ENCODE measurements around the gene KCNQ1OT1. TPM values are rescaled to one million over a fixed set of nuclear protein-coding genes. Genes with fewer than 3 reads are reported as not detected.

KCNQ1OT1 gene
- total and polyA plus RNA-seq, 4 donors: 0.08 to 5.4 (median 1.2) TPM

DNA sequence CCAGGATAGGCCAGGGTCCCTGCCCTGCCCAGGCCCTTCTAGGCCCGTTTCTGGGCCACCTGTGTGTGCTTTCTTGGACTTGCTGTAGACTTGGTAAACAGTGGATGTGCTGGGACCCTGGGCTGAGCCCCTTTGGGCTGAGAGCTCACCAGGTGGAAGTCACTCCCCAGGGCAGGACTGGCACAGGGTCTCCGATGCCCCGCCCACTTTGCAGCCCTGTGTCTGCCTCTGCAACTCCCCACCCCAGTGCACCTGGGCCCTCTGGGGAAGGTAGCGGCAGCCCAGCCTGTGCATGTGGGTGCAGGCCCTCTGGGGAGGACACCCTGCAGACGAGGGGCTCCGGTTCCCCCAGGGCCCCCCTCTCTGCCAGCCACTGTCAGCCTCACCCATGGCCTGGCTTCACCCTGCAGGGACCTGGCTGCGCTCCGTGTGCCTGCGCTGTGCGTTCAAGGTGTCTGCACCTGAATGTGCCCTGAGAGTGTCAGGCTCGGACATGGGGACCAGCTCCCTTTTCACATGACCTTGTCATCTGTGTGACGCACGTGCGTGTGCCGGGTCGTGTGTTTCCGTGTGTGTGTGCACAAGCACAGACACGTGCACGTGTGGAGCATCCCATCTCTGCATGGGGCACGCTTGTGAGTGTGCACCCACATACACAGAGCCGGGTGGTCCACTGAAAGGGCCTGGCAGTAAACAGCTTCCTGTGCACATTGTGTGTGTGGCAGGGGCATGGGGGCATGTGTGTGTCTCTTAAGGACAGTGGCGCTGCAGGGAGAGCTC, 118.5 kb downstream of the KCNQ1OT1 start:
- 95% methylated on average over 22 of the region's 22 CpGs for WGBS, 2 donors
- peak; percentile 46 to 60 for DNase-seq
- no peak for ATAC-seq (ENCODE audit: low FRiP score)
- H3K9me3 ChIP-seq (ENCODE audit: control insufficient read depth, low read length): no peaks in the 10 kb centered on the region
- intact Hi-C loops (cut with DNase I): no loop called here
- no peak overlapping the region for H3K4me3 ChIP-seq (ENCODE audit: low read length in 2 of 2)
- H3K36me3 ChIP-seq (ENCODE audit: control insufficient read depth in 1 of 2, insufficient read depth in 2 of 2, low read length in 1 of 2): no peaks in the 10 kb centered on the region
- H3K4me1 ChIP-seq (ENCODE audit: control insufficient read depth in 1 of 2, insufficient read depth in 2 of 2, low read length in 2 of 2): no peaks in the 10 kb centered on the region
- no peak overlapping the region for H3K27ac ChIP-seq (ENCODE audit: low read depth in 1 of 2, low read length in 2 of 2)
- no peaks in the 10 kb centered on the region for H3K27me3 ChIP-seq (ENCODE audit: control insufficient read depth in 1 of 2, insufficient read depth in 2 of 2, low read length in 1 of 2)

DNA sequence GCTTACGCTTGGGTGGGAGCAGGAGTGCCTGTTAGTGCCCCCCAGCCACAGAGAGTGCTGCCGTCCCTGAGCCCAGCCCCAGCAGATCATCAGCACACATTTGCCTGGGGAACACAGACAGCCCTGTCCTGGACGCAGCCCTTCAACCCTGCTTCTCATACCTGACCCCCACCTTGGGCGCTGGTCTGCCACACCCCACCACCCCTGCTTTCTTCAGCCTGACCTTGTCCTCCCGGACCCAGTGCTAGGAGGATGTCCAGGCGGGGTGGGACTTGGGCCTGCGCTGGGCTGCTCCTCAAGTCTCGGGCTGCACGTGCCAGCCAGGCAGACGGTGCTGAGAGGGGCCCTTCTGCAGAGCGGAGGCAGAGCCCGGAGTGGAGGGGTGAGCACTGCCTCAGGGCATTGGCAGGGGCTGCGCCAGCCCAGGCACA, 119.2 kb downstream of the KCNQ1OT1 start:
- intact Hi-C loops (cut with DNase I): no loop called here
- Histone ChIP-seq H3K27ac (ENCODE audit: low read depth in 1 of 2, low read length in 2 of 2) (no peak overlapping the region), H3K27me3 (ENCODE audit: control insufficient read depth in 1 of 2, insufficient read depth in 2 of 2, low read length in 1 of 2) (no peaks in the 10 kb centered on the region), H3K9me3 (ENCODE audit: control insufficient read depth, low read length) (no peaks in the 10 kb centered on the region), H3K36me3 (ENCODE audit: control insufficient read depth in 1 of 2, insufficient read depth in 2 of 2, low read length in 1 of 2) (no peaks in the 10 kb centered on the region), H3K4me3 (ENCODE audit: low read length in 2 of 2) (no peak overlapping the region), H3K4me1 (ENCODE audit: control insufficient read depth in 1 of 2, insufficient read depth in 2 of 2, low read length in 2 of 2) (no peaks in the 10 kb centered on the region)
- ATAC-seq (ENCODE audit: low FRiP score) (no peak), DNase-seq (peak; percentile 48 to 65)
- 64 to 66% methylated on average over 13 of the region's 13 CpGs for WGBS, 2 donors

DNA sequence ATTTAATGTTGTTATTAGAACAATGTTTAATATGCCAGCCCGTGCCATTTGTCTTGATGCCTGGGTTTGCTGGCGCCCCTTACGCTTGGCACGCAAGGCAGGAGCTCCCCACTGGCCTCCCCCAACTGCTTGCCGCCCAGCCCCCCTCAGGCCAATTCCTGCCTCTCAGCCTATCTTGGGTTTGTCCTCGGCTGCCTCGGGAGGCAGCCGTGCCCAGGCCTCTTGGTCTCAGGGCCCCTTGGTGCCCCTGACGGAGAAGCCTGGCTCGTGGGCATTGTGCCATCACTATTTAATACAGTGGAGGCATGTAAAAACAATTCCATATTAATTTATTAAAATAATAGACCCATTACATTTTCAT, 119.8 kb downstream of the KCNQ1OT1 start:
- no peak overlapping the region for H3K27ac ChIP-seq (ENCODE audit: low read depth in 1 of 2, low read length in 2 of 2)
- H3K4me1 ChIP-seq (ENCODE audit: control insufficient read depth in 1 of 2, insufficient read depth in 2 of 2, low read length in 2 of 2): no peaks in the 10 kb centered on the region
- intact Hi-C loops (cut with DNase I): no loop called here
- WGBS, 2 donors: 14 to 15% methylated on average over 10 of the region's 10 CpGs
- H3K27me3 ChIP-seq (ENCODE audit: control insufficient read depth in 1 of 2, insufficient read depth in 2 of 2, low read length in 1 of 2): no peaks in the 10 kb centered on the region
- no peaks in the 10 kb centered on the region for H3K36me3 ChIP-seq (ENCODE audit: control insufficient read depth in 1 of 2, insufficient read depth in 2 of 2, low read length in 1 of 2)
- no peak overlapping the region for H3K4me3 ChIP-seq (ENCODE audit: low read length in 2 of 2)
- DNase-seq: peak; percentile 24 to 60
- H3K9me3 ChIP-seq (ENCODE audit: control insufficient read depth, low read length): no peaks in the 10 kb centered on the region
- ATAC-seq (ENCODE audit: low FRiP score): no peak

DNA sequence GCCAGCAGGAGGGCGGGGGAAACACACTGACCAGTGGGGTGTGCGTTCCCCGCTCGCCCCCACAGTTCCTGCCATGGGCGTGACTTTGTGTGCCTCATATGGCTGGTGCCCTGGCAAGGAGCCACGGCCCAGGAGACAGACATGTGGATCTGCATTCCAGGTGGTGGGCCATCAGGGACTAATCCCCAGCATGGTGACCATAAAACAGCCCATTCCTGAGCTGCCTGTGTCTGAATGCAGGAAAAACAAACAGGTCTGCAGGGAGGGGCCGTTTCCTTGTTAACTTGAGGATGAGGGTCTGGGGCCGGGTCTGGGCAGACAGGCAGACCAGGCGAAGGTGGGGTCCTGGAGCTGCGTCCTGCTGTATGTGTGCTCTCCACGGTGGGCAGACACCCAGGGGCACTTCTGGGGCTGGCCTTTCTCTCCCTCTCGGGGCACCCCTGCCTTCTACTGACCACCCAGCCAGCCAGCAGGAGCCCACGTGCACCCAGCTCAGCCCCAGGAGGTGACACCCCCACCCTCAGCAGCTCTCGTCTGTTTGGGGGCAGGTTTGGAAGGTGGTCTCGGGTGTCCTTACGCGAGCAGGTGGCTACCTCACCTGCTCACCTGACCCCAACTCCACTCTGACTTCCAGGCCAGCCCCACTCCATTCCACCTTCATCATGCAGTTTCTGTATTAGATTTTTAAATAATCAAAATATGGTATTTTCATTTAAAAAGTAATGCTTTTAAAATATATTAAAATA, 120.3 kb downstream of the KCNQ1OT1 start:
- WGBS, 2 donors: 74 to 82% methylated on average over 17 of the region's 17 CpGs
- DNase-seq (peak; percentile 38 to 61), ATAC-seq (ENCODE audit: low FRiP score) (no peak)
- Histone ChIP-seq H3K4me1 (ENCODE audit: control insufficient read depth in 1 of 2, insufficient read depth in 2 of 2, low read length in 2 of 2) (no peaks in the 10 kb centered on the region), H3K27me3 (ENCODE audit: control insufficient read depth in 1 of 2, insufficient read depth in 2 of 2, low read length in 1 of 2) (no peaks in the 10 kb centered on the region), H3K9me3 (ENCODE audit: control insufficient read depth, low read length) (no peaks in the 10 kb centered on the region), H3K36me3 (ENCODE audit: control insufficient read depth in 1 of 2, insufficient read depth in 2 of 2, low read length in 1 of 2) (no peaks in the 10 kb centered on the region), H3K27ac (ENCODE audit: low read depth in 1 of 2, low read length in 2 of 2) (no peak overlapping the region), H3K4me3 (ENCODE audit: low read length in 2 of 2) (no peak overlapping the region)
- intact Hi-C loops (cut with DNase I): no loop called here

DNA sequence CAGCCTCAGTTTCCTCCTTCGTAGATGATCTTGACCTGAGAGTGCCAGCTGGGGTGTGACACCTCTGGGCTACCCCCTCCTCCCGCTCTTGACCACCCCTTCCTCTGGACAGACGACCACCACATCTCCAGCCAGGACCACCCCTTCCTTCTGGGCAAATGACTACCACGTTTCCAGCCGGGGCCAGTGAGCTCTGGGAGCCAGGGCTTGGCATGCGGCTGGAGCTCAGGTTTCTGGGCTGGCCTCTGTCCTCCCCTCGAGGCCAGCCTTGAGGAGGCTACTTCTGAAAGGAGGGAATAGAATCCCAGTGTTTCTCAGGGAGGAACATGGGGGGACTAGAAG, 120.9 kb downstream of the KCNQ1OT1 start:
- Histone ChIP-seq H3K27ac (ENCODE audit: low read depth in 1 of 2, low read length in 2 of 2) (no peak overlapping the region), H3K9me3 (ENCODE audit: control insufficient read depth, low read length) (no peaks in the 10 kb centered on the region), H3K36me3 (ENCODE audit: control insufficient read depth in 1 of 2, insufficient read depth in 2 of 2, low read length in 1 of 2) (no peaks in the 10 kb centered on the region), H3K4me3 (ENCODE audit: low read length in 2 of 2) (no peak overlapping the region), H3K4me1 (ENCODE audit: control insufficient read depth in 1 of 2, insufficient read depth in 2 of 2, low read length in 2 of 2) (no peaks in the 10 kb centered on the region), H3K27me3 (ENCODE audit: control insufficient read depth in 1 of 2, insufficient read depth in 2 of 2, low read length in 1 of 2) (no peaks in the 10 kb centered on the region)
- DNase-seq (no peak), ATAC-seq (ENCODE audit: low FRiP score) (no peak)
- intact Hi-C loops (cut with DNase I): no loop called here
- WGBS, 2 donors: 90 to 92% methylated on average over 7 of the region's 7 CpGs

DNA sequence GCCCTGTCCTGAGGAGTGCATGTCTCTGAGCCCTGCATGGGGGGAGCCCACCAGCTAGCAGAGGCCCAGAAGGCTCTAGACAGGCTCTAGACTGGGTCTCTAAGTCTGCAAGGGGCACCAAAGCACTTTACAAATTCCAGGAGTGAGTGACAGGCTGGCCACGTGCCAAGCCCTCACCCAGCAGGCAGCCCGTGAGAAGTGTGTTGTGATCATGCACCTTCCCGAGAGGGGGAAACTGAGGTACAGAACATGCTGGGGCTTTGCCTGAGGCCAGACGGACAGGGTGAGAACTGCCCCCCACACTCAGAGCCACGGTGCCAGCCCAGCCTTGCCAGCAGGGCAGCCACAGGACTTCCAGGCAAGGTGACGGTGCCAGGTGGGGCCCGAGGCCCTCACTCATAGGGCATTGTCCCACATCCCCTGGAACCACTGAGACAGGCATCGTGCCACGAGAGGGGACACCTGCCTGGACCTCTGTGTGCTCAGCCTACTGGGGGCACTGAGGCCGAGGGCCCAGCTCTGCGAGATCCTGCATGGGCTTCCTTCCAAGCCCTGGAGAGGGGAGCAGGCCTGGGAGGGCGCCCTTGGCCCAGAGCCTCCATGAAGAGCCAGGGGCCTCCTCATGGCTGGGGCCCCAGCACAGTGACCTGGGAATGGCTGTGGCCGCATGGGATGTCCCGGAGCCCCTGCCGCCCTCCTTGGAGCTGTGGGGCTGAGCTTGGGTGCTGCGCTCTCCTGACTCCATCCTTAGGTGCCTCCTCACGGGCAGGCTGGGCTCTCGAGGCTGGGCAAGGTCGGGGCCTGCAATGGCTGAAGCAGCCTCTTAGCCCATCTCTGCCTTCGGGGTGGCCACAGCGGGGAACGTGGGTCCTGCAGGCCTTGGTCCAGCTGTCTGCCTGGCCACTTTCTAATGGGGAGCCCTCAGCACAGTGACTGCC, 121.5 kb downstream of the KCNQ1OT1 start:
- Histone ChIP-seq H3K4me3 (ENCODE audit: low read length in 2 of 2) (no peak overlapping the region), H3K36me3 (ENCODE audit: control insufficient read depth in 1 of 2, insufficient read depth in 2 of 2, low read length in 1 of 2) (no peaks in the 10 kb centered on the region), H3K27ac (ENCODE audit: low read depth in 1 of 2, low read length in 2 of 2) (no peak overlapping the region), H3K4me1 (ENCODE audit: control insufficient read depth in 1 of 2, insufficient read depth in 2 of 2, low read length in 2 of 2) (no peaks in the 10 kb centered on the region), H3K9me3 (ENCODE audit: control insufficient read depth, low read length) (no peaks in the 10 kb centered on the region), H3K27me3 (ENCODE audit: control insufficient read depth in 1 of 2, insufficient read depth in 2 of 2, low read length in 1 of 2) (no peaks in the 10 kb centered on the region)
- ATAC-seq (ENCODE audit: low FRiP score): no peak
- WGBS, 2 donors: 79 to 86% methylated on average over 21 to 22 of the region's 22 CpGs
- intact Hi-C loops (cut with DNase I): no loop called here
- peak; percentile 40 to 66 for DNase-seq

DNA sequence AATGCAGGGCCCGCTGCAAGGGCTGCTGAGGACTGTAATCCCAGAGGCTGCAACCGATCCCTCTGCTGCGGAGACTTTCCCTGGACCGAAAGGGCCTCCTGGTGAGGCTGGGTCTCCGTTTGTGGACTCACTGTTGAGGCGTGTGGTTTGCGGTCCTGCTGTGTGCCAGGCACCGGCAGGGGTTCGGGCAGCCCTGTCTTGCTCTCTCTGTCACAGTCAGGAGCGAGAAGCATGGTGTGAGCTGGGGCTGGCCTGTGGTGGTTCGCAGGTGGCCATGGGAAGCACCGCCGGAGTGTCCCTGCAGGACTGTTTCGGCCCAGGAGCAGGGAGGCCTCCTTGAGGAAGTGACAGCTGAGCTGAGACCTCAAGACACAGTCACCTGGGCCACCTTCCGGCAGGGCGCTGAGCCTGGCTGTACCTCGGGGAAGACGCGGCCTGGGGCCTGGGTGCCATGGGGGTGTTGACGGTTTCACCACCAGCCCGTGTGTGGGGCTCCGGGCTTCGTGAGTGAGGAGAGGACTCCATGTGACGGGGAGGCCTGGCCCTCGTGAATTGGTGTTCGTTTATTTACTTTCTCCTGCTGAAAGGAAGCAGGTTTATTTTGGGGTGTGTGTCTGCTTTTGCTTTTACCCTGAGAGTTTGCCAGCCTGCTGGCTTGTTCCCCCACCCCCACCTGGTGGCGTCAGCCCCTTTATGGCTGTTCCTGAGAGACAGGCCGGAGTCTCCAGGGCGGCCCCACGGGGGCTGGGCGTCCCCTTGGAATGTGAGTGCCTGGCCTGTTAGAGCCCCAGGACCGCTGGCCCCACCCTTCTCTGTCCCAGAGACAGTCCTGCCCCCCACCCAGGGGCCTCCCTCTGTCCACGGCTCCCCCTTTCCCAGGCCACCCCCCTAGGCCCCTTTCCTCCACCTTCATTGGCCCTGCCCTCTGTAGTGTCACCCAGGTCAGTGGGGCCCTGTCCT, 122.5 kb downstream of the KCNQ1OT1 start:
- no peaks in the 10 kb centered on the region for H3K4me1 ChIP-seq (ENCODE audit: control insufficient read depth in 1 of 2, insufficient read depth in 2 of 2, low read length in 2 of 2)
- DNase-seq (peak; percentile 48 to 59), ATAC-seq (ENCODE audit: low FRiP score) (no peak)
- WGBS, 2 donors: 93% methylated on average over 28 to 33 of the region's 33 CpGs
- H3K27me3 ChIP-seq (ENCODE audit: control insufficient read depth in 1 of 2, insufficient read depth in 2 of 2, low read length in 1 of 2): no peaks in the 10 kb centered on the region
- intact Hi-C loops (cut with DNase I): no loop called here
- H3K27ac ChIP-seq (ENCODE audit: low read depth in 1 of 2, low read length in 2 of 2): no peak overlapping the region
- H3K9me3 ChIP-seq (ENCODE audit: control insufficient read depth, low read length): no peaks in the 10 kb centered on the region
- no peak overlapping the region for H3K4me3 ChIP-seq (ENCODE audit: low read length in 2 of 2)
- no peaks in the 10 kb centered on the region for H3K36me3 ChIP-seq (ENCODE audit: control insufficient read depth in 1 of 2, insufficient read depth in 2 of 2, low read length in 1 of 2)

DNA sequence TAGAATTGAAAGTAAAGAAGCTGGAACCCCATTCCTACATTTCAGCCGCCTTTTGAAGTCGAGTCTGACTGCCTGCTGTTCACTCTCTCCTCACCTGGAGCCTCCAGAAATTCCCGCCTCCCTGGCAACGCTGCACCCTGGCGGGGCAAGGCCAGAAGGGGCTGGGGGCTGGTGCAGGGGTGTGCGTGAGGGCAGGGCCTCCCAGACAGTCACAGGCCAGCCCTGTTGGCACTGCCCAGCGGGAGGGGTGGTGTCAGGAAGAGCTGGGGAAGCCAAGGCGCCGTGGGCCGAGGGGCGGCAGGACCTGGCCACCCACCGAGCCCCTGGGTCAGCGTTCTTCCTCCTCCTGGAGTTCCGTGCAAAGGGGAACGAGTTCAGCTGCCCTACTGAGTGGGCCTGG, 123.2 kb downstream of the KCNQ1OT1 start:
- ATAC-seq (ENCODE audit: low FRiP score) (no peak), DNase-seq (peak; percentile 30 to 39)
- H3K36me3 ChIP-seq (ENCODE audit: control insufficient read depth in 1 of 2, insufficient read depth in 2 of 2, low read length in 1 of 2): no peaks in the 10 kb centered on the region
- H3K9me3 ChIP-seq (ENCODE audit: control insufficient read depth, low read length): no peaks in the 10 kb centered on the region
- H3K4me3 ChIP-seq (ENCODE audit: low read length in 2 of 2): no peak overlapping the region
- no peaks in the 10 kb centered on the region for H3K27me3 ChIP-seq (ENCODE audit: control insufficient read depth in 1 of 2, insufficient read depth in 2 of 2, low read length in 1 of 2)
- 93% methylated on average over 15 of the region's 15 CpGs for WGBS, 2 donors
- no peaks in the 10 kb centered on the region for H3K4me1 ChIP-seq (ENCODE audit: control insufficient read depth in 1 of 2, insufficient read depth in 2 of 2, low read length in 2 of 2)
- intact Hi-C loops (cut with DNase I): no loop called here
- H3K27ac ChIP-seq (ENCODE audit: low read depth in 1 of 2, low read length in 2 of 2): no peak overlapping the region

Data from aorta (tissue), 5 donors.